Activated naive CD8-positive, alpha-beta T cell treated with anti-CD3 and anti-CD28 coated beads, Interleukin-2, amount 50 U/mL, for 16 hours (primary cell): Measurements from ENCODE around the gene SOAT1.
"Not testable (repeated sequence)": the region's sequence is repeated elsewhere in the genome, so short reads cannot be mapped to it uniquely, and the experiment has no call there.

Source experiments
- DNase-seq: peaks from one replicate; pipeline ENCODE4 v3.0.0-alpha.2; 2020; ENCODE audit warnings: low read depth, low spot score

Gene SOAT1

DNA sequence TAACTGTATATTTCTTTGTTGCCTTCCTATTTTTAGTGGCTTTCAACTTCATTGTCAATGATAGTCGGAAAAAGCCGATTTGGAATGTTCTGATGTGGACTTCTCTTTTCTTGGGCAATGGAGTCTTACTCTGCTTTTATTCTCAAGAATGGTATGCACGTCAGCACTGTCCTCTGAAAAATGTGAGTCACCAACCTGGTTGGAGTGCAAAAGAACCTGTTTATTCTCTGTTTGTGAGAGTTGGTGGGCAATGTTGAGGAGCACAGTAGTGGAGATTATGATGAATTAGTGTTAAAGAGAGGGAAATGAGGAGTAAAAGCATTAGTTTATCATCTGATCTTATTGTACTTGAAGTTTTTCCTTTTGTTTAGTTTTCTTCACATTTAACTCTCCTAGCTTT is 57.7 kb downstream of the SOAT1 start:
- DNase-seq = no peak

DNA sequence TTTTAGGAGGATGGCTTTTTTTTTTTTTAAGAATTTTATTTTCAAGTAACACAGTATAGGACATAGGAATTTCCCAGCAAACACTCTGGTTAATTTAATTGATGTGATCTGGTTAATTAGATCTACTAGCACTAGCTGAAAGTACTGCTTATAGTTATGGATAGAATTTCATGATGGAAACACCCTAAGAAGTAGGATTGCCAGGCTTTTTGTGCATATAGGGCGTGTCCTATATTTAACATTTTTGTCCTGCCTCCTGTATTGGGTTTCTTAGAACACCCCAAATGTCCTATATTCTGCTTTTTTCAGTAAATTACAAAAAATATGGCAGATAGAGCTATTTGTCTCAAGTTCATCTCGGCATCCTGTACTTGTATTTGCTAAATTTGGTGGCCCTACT is 58.6 kb downstream of the SOAT1 start:
- no peak for DNase-seq

DNA sequence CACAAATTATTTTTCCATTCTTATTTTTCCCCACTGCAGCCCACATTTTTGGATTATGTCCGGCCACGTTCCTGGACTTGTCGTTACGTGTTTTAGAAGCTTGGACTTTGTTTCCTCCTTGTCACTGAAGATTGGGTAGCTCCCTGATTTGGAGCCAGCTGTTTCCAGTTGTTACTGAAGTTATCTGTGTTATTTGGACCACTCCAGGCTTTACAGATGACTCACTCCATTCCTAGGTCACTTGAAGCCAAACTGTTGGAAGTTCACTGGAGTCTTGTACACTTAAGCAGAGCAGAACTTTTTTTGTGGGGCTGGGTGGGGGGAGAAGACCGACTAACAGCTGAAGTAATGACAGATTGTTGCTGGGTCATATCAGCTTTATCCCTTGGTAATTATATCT is 59.9 kb downstream of the SOAT1 start:
- no peak for DNase-seq

DNA sequence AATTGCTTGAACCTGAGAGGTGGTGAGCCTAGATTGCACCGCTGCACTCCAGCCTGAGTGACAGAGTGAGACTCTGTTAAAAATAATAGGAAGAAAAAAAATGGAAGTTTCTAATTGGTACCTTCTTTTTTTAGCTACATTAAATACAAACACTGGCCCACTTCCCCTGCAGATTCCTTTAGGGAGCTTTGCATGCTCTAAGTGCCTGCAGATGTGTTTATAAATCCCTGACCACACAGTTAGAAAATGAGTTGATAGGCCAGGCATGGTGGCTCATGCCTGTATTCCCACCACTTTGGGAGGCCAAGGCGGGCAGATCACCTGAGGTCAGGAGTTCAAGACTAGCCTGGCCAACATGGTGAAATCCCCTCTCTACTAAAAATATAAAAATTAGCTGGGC is 68.0 kb downstream of the SOAT1 start:
- DNase-seq = not testable (repeated sequence)

DNA sequence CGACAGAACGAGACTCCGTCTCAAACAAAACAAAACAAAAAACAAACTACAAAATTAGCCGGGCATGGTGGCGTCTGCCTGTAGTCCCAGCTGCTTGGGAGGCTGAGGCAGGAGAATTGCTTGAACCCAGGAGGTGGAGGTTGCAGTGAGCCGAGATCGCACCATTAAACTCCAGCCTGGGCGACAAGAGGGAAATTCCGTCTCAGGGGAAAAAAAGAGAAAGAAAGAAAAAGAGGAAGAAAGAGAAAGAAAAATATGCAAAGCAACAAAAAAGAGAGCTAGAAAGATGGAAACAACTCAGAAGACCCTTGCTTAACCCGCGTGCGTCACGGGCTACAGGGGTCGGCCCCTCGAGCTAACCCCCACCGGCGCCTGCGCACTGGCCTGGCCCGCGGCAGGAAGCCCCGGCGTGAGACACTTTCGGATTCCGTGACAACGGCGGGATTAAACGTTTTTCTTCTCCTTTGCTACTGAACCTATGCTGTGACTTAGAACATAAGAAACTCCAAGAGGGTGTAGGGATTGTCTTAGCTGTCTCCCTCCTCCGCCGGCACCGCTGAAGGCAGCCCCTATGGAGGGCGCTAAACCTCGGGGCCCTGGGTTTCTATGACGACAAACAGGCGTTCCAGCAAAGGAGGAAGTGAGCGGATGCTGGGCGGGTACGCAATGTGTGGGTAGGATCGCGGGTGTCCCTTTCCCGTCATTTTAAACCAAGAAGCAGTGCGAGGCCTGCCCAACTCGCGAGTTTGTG is 71.9 kb downstream of the SOAT1 start, which contains the start of gene AXDND1:
Gene AXDND1, plus strand, starts transcription at position 630 of the 751 bp plus-strand sequence. CDS start 539 bp downstream, outside the sequence.
- DNase-seq = peak; percentile 68

DNA sequence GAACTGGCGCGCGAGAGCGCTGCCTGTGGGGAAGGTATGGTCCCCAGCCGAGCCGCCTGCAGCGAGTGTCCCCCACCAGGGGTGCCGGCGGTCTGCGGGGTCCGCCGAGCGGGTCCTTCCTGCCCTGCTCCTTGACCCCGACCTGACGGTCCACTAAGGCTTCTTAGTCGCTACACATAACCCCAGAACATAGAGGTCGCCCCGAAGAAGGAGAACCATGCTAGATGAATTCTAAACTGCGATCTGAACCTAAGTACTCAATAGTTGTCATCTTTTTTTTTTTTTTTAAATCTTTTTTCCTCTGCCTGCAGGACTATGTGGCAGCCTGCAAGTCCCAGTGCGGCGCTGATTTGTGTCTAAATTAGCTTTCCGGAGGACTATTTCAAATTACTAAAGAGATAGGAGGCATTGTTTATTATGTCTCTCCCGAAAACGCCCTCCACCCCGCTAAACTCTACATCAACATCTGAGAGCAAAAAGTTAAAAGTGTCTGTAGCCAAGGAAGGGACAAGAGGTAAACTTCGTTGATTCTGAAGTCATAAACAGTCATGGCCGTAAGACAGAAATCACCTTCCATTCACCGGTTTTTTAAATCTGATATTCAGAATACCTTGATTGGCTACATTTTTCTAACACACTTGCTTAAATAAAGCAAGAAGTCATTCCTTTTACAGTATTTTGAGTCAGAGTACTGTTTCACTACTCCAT is 72.7 kb downstream of the SOAT1 start:
- no peak for DNase-seq

DNA sequence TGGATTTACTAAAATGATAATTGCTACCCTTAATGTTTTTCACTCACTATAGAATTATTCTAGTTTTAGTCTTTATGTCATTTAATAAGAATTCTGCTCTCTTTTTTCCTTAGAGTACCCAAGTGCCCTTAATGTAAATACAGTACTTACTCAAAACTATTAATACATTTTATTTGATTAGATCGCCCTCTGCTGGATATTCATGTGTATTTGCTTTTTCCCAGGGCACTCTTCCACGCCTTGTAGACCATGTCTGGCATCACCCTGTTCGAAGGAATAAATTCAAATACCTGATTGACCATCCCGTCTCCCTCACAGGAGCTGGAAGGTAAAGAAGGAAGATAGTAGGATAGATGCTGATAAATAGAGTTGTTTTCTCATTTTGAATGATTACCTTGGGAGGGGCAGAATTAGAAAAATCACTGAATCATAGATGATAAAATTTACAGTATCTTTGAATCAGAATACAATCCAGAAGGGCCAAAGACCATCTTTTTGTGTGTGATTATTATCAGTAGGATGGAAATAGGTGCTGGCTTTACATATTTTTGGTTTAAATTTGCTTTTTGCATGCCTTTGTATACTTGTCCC is 76.2 kb downstream of the SOAT1 start:
- no peak for DNase-seq

DNA sequence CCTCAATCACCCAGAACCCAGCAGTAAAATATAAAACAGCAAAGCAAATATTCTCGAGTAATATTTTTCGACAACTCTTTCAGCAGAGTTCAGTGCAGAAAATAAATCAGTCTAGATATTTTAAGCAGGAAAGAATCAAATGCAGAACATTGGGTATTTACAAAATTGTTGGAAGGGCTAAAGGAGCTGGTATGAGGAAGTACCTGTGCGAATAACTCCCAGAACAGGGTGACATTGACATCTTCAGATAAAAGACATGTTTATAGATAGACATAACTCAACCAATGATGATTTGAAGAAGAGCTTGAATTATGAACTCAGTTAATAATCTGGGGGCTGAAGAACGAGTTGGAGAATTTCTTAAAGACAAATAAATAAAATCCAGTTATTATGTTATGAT is 78.6 kb downstream of the SOAT1 start:
- DNase-seq = no peak

DNA sequence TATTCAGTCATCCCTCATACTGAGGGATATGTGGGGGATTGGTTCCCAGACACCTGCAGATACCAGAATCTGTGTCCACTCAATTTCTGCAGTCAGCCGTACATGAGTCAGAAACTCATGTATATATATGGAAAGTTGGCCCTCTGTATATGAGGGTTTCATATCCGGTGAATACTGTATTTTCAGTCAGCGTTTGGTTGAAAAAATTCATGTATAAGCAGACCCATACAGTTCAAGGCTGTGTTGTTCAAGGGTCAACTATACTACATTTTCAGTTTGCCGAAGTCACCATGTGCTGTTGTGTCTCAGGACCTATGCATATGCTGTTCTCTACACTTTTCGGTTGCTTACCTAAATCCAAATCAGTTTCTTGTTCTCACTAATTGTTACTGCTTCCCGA is 82.6 kb downstream of the SOAT1 start:
- no peak for DNase-seq

DNA sequence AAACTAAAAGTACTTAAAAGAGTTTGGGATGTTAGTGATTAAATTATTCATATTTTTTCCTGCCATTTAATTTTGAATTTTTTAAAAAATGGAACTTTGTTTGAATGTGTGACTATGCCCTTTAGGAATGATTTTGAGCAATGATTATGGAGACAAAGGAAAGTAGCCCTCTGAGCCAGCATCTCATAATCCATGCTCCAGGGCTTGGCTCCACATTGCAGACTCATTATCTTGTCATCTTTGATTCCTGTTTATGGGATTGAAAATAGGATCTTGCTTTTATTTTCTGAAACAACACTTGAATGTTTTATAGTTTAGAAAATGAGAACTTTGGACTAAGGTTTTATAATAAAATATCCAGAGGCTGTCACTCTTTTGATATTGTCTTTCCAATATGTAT is 86.7 kb downstream of the SOAT1 start:
- DNase-seq = no peak

DNA sequence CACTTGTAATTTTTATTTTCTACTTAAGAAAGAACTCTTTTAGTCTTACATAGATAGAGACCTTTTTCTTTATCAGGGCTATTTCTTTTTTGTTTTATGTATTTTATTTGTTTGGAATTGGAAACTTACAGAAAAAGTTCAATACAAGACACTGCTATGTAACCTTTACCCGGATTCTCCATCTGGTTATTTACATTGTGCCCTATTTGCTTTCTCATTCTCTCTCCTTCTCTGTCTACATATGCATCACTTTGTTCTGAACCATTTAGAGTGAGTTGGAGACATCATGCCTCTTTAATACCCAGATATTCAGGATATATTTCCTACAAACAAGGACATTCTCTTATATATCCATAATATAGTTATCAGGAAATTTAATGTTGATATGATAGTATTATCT is 90.4 kb downstream of the SOAT1 start:
- DNase-seq = no peak

DNA sequence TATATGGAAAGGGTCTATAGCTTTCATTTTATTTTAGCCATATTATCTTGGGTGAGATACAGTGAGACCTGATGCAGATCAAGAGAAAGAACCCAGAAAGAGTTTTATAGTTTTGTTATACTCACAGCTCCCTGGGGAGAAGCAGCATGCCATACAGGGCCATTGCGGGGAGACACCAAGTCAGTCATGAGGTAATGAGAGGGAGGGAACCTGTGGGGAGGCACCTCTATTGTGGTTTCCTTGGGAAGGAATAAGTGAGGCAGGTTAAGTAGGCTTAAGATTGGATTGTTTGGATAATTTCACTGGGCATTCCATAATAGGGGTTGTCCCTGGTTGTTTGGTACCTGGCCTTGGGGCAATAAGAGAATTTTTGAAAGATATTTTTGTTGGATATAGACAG is 91.9 kb downstream of the SOAT1 start:
- DNase-seq = no peak

DNA sequence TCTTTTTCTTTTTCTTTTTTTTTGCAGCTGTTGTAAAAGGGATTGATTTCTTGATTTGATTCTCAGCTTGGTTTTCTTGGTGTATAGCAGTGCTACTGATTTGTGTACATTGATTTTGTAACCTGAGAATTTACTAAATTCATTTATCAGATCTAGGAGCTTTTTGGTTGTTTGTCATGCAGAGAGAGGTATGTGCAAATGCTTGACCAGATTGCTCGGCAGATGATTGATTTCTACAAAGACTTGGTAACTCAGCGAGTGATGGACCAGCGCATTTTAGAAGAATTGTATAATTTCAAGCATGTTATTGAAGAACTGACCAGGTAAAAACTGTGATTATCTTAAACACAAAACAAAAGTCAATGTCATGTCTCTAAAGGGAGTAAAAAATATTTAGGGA is 100.1 kb downstream of the SOAT1 start:
- no peak for DNase-seq

DNA sequence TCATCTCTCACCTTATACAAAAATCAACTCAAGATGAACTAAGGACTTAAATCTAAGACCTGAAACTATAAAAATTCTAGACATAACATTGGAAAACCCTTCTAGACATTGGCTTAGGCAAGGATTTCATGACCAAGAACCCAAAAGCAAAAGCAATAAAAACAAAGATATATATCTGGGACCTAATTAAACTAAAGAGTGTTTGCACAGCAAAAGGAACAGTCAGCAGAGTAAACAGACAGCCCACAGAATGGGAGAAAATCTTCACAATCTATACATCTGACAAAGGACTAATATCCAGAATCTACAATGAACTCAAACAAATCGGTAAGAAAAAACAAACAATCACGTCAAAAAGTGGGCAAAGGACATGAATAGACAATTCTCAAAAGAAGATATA is 105.8 kb downstream of the SOAT1 start:
- not testable (repeated sequence) for DNase-seq
